ENCODE results near the gene NLRP11. TPM values are rescaled to one million over a fixed set of nuclear protein-coding genes. Genes with fewer than 3 reads are reported as not detected.

The NLRP11 gene
- polyA plus RNA-seq, 1 experiment, result not detected

- Histone ChIP-seq H3K27ac (ENCODE audit: low read depth, low read length) (no peak overlapping the region), H3K9me3 (ENCODE audit: control insufficient read depth, insufficient read depth, low read length) (peaks cover 28% of the 10 kb centered on the region), H3K27me3 (ENCODE audit: control insufficient read depth, insufficient read depth, low read length) (no peaks in the 10 kb centered on the region), H3K4me3 (ENCODE audit: low read depth, low read length) (no peak overlapping the region)
- ChIA-PET POLR2A (no interaction called here), CTCF (no interaction called here)
- TF ChIP-seq CTCF (IDR thresholded peaks at IDR 0.05; ENCODE audit: low read depth, low read length), result no peak
- DNase-seq (ENCODE audit: low read depth, low spot score), result no peak
Observed at GRCh38 chr19:55838906-55839305, 7.1 kb upstream of the NLRP11 start.

- H3K27ac ChIP-seq (ENCODE audit: low read depth, low read length), result no peak overlapping the region
- no peak for DNase-seq (ENCODE audit: low read depth, low spot score)
- peaks cover 32% of the 10 kb centered on the region for H3K9me3 ChIP-seq (ENCODE audit: control insufficient read depth, insufficient read depth, low read length)
- H3K27me3 ChIP-seq (ENCODE audit: control insufficient read depth, insufficient read depth, low read length), result no peaks in the 10 kb centered on the region
- no peak for TF ChIP-seq CTCF (IDR thresholded peaks at IDR 0.05; ENCODE audit: low read depth, low read length)
- ChIA-PET POLR2A (no interaction called here), CTCF (no interaction called here)
- no peak overlapping the region for H3K4me3 ChIP-seq (ENCODE audit: low read depth, low read length)
Observed at GRCh38 chr19:55838251-55838650, 6.5 kb upstream of the NLRP11 start.

DNA sequence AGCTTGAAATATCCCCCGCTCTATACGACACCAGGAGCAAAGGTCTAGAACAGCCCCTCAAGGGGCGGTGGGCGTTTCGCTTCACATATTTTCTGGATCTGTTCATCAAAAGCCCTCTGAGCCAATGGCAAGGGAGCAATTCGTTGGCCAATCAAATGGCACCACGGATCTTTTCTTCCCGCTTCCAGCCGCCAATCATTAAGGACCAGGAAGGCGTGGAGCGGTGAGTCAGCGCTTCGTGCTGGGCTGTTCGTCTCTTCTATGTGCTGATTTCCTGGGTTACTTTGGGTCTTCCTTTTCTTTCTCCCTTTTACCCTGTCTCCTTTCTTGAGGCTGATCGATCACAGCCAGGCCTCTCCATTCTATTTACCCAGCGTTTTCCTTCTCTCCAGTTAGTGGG is 4.5 kb upstream of the NLRP11 start, which contains the start of gene NLRP4:
NLRP4 (plus strand) TSS at position 201 of the 400 bp plus-strand sequence. CDS start 15,541 bp downstream, outside the sequence.
- POLR2A ChIA-PET, result no interaction called here
- H3K9me3 ChIP-seq (ENCODE audit: control insufficient read depth, insufficient read depth, low read length), result peaks cover 36% of the 10 kb centered on the region
- CTCF ChIA-PET, result no interaction called here
- H3K27ac ChIP-seq (ENCODE audit: low read depth, low read length), result no peak within 1 kb of the TSS
- DNase-seq (ENCODE audit: low read depth, low spot score), result no peak
- no peak within 1 kb of the TSS for H3K4me3 ChIP-seq (ENCODE audit: low read depth, low read length)
- H3K27me3 ChIP-seq (ENCODE audit: control insufficient read depth, insufficient read depth, low read length), result no peaks in the 10 kb centered on the region
- no peak for TF ChIP-seq CTCF (IDR thresholded peaks at IDR 0.05; ENCODE audit: low read depth, low read length)

DNA sequence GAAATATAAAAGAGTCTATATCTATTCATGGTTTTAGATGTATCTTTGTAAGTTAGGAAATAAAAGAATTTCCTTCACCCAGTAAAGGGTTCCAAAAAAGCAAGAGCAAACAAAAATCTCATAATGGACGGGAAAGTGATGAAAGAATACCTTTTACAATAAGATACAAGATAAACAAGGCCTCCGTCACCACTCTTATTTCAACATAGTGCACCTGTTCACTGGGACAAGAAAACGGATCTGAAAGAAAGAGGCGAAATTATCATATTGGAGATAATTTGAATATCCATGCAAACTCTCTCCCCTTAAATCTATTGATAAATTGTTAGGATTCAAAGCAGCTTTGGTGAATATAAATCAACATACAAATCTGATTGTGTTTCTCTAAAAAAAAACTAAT is 877 bp upstream of the NLRP11 start:
- Histone ChIP-seq H3K9me3 (ENCODE audit: control insufficient read depth, insufficient read depth, low read length) (peaks cover 40% of the 10 kb centered on the region), H3K27me3 (ENCODE audit: control insufficient read depth, insufficient read depth, low read length) (no peaks in the 10 kb centered on the region), H3K27ac (ENCODE audit: low read depth, low read length) (no peak overlapping the region), H3K4me3 (ENCODE audit: low read depth, low read length) (no peak overlapping the region)
- ChIA-PET POLR2A (no interaction called here), CTCF (no interaction called here)
- DNase-seq (ENCODE audit: low read depth, low spot score), result no peak
- no peak for TF ChIP-seq CTCF (IDR thresholded peaks at IDR 0.05; ENCODE audit: low read depth, low read length)

DNA sequence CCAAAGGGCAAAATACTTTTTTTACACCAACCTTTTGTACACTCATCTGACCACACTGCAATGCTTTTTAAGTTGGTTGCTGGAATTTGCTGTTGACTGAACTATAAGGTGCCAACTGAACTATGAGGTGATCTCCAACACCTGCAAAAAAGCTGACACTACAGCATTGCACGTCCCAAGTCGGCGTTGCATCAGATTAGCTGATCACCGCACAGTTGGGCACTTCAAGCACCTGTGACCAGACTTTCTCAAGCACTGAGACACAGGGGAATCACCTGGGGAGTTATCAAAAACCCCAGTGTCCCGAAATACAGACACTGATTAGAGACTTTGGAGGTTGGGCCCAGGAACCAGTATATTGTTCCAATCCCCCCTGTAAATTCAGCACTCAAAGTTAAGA is 1.1 kb downstream of the NLRP11 start:
- Histone ChIP-seq H3K9me3 (ENCODE audit: control insufficient read depth, insufficient read depth, low read length) (peaks cover 25% of the 10 kb centered on the region), H3K27me3 (ENCODE audit: control insufficient read depth, insufficient read depth, low read length) (no peaks in the 10 kb centered on the region), H3K4me3 (ENCODE audit: low read depth, low read length) (no peak overlapping the region), H3K27ac (ENCODE audit: low read depth, low read length) (no peak overlapping the region)
- ChIA-PET CTCF (no interaction called here), POLR2A (no interaction called here)
- no peak for DNase-seq (ENCODE audit: low read depth, low spot score)
- TF ChIP-seq CTCF (IDR thresholded peaks at IDR 0.05; ENCODE audit: low read depth, low read length), result no peak
